B cell (primary cell): ENCODE measurements around the gene TCF7L1. TPM values are rescaled to one million over a fixed set of nuclear protein-coding genes. Genes with fewer than 3 reads are reported as not detected.

Source experiments
- ATAC-seq: fragments of 200-7000 bp; cut with Tn5 transposase; one replicate; pipeline ENCODE4 v1.10.0; 2021; ENCODE audit warnings: low read depth, mild to moderate bottlenecking, moderate number of reproducible peaks, moderate library complexity
- CTCF ChIA-PET: fragments of 350-600 bp; sonication (Branson Sonifier 250); formaldehyde crosslinking; loops from one replicate; lab custom pipeline; 2021; ENCODE audit warnings: antibody characterized with exemption, inconsistent platforms; lab: Charles Lee
- POLR2A ChIA-PET: fragments of 350-600 bp; sonication (Branson Sonifier 250); formaldehyde crosslinking; loops from one replicate; lab custom pipeline; 2021; ENCODE audit warnings: antibody characterized with exemption; lab: Charles Lee
- DNase-seq: peaks from one replicate; pipeline ENCODE4 v3.0.0; 2013
- H2AFZ ChIP-seq: 2 replicates; pipeline ENCODE4 v1.6.1; 2012; ENCODE audit warnings: mild to moderate bottlenecking, low read depth, low read length; ENCODE audit not compliant: insufficient read depth, poor library complexity, severe bottlenecking
- H3K27ac ChIP-seq, 2 donors: 1 replicate in 1 of 2; 2 replicates in 1 of 2; pipeline ENCODE4 v1.5.1; 2012 to 2013; ENCODE audit warnings: low read length in 2 of 2, mild to moderate bottlenecking in 2 of 2, moderate library complexity in 1 of 2
- H3K27me3 ChIP-seq, 4 experiments: fragments of 200-600 bp in 1 of 4; sonication (generic) in 1 of 4; replicated peaks in 1 of 4; 1 replicate in 2 of 4; 2 replicates in 2 of 4; pipeline versions ENCODE4 v1.6.1 to v1.7.0; 2013 to 2016; ENCODE audit warnings: low read length in 3 of 4, mild to moderate bottlenecking in 2 of 4, mixed read lengths in 1 of 4, moderate library complexity in 1 of 4; ENCODE audit not compliant: insufficient read depth in 4 of 4, control insufficient read depth in 3 of 4; ENCODE audit errors: control extremely low read depth in 1 of 4
- H3K36me3 ChIP-seq, 2 experiments: replicated peaks in 1 of 2; 1 replicate in 1 of 2; 2 replicates in 1 of 2; pipeline versions ENCODE4 v1.6.1 to v1.7.1; 2013; ENCODE audit warnings: low read length in 1 of 2; ENCODE audit not compliant: insufficient read depth in 2 of 2, control insufficient read depth in 1 of 2; ENCODE audit errors: control extremely low read depth in 1 of 2, extremely low read depth in 1 of 2
- H3K4me1 ChIP-seq, 2 donors: fragments of 200-600 bp in 1 of 2; sonication (generic) in 1 of 2; 1 replicate in 1 of 2; 2 replicates in 1 of 2; pipeline versions ENCODE4 v1.5.1 to v1.6.1; 2013 to 2017; ENCODE audit warnings: low read length in 2 of 2; ENCODE audit not compliant: control insufficient read depth in 2 of 2, insufficient read depth in 2 of 2
- H3K4me2 ChIP-seq: replicated peaks from 2 replicates; pipeline ENCODE3; 2012; ENCODE audit warnings: mild to moderate bottlenecking, low read depth, low read length; ENCODE audit not compliant: poor library complexity, severe bottlenecking
- H3K4me3 ChIP-seq, 5 experiments: fragments of 200-600 bp in 1 of 5; sonication (generic) in 1 of 5; 1 replicate in 3 of 5; 2 replicates in 2 of 5; pipeline versions ENCODE4 v1.5.1 to v1.7.0; 2011 to 2016; ENCODE audit warnings: low read length in 4 of 5, mild to moderate bottlenecking in 4 of 5, low read depth in 2 of 5, control low read depth in 1 of 5, moderate library complexity in 1 of 5; ENCODE audit not compliant: insufficient read depth in 1 of 5; ENCODE audit errors: control extremely low read depth in 1 of 5, extremely low read depth in 1 of 5
- H3K79me2 ChIP-seq: fragments of 200-600 bp; sonication (generic); one replicate; pipeline ENCODE4 v1.6.0; 2016; ENCODE audit warnings: low read length; ENCODE audit not compliant: control insufficient read depth, insufficient read depth
- H3K9ac ChIP-seq: fragments of 200-600 bp; sonication (generic); 2 replicates; pipeline ENCODE4 v1.6.1; 2017; ENCODE audit warnings: mild to moderate bottlenecking, low read length, moderate library complexity
- H3K9me3 ChIP-seq, 3 donors: one replicate each; pipeline versions ENCODE4 v1.6.1 to v1.7.1; 2013; ENCODE audit warnings: low read length in 2 of 3; ENCODE audit not compliant: control insufficient read depth in 2 of 3, insufficient read depth in 1 of 3; ENCODE audit errors: control extremely low read depth in 1 of 3
- H4K20me1 ChIP-seq: 2 replicates; pipeline ENCODE4 v1.6.0; 2012; ENCODE audit warnings: mild to moderate bottlenecking, low read length; ENCODE audit not compliant: insufficient read depth, control insufficient read depth, poor library complexity, severe bottlenecking
- H3K27ac Mint-ChIP-seq: one replicate; pipeline ENCODE4 v1.8.0; 2021; ENCODE audit warnings: mixed read lengths
- H3K27me3 Mint-ChIP-seq: one replicate; pipeline ENCODE4 v1.8.0; 2021; ENCODE audit warnings: mixed read lengths
- H3K4me1 Mint-ChIP-seq: one replicate; pipeline ENCODE4 v1.8.0; 2021; ENCODE audit warnings: mixed read lengths
- H3K4me3 Mint-ChIP-seq: one replicate; pipeline ENCODE4 v1.8.0; 2021; ENCODE audit warnings: mixed read lengths
- H3K9me3 Mint-ChIP-seq: one replicate; pipeline ENCODE4 v1.8.0; 2022; ENCODE audit warnings: mixed read lengths; ENCODE audit not compliant: insufficient read depth
- EZH2 ChIP-seq: IDR thresholded peaks from 2 replicates; pipeline ENCODE4 v1.6.1; 2012; ENCODE audit warnings: borderline replicate concordance, low read depth, mild to moderate bottlenecking, moderate library complexity, low read length; ENCODE audit not compliant: insufficient read depth, poor library complexity, severe bottlenecking
- WGBS: methylation state at CpG from one replicate; pipeline ENCODE4 v1.1.5; 2013; ENCODE audit warnings: missing lambda C conversion rate; ENCODE audit not compliant: insufficient coverage; 5-methylcytosine and 5-hydroxymethylcytosine counted together
- intact Hi-C: fragments of 100-400 bp; cut with micrococcal nuclease; formaldehyde crosslinking; loops from one replicate; pipeline ENCODE4 v1.10.0; 2022
- polyA plus RNA-seq: library from polyadenylated mRNA; depleted of rRNA; stranded (reverse); fragments of >200 nt; gene quantifications from 2 replicates; pipeline ENCODE4 v1.2.3, GENCODE V29; 2012
- total RNA-seq, 2 donors: library from RNA; stranded (reverse); fragments of 120-200 nt in 1 of 2; gene quantifications; 1 replicate in 1 of 2; 2 replicates in 1 of 2; pipeline versions ENCODE4 v1.2.3 to v1.2.4, GENCODE V29; 2013 to 2022
- TF ChIP-seq, protein P1 (sequence below): fragments of 200-600 bp; IDR thresholded peaks from one replicate; pipeline ENCODE4 v1.8.0; 2022; ENCODE audit warnings: antibody characterized with exemption, mild to moderate bottlenecking

The TCF7L1 gene
- total and polyA plus RNA-seq, 2 donors (not counting 1 experiment from before 2014, with no cell fraction given) = 0.67 to 0.81 TPM

DNA sequence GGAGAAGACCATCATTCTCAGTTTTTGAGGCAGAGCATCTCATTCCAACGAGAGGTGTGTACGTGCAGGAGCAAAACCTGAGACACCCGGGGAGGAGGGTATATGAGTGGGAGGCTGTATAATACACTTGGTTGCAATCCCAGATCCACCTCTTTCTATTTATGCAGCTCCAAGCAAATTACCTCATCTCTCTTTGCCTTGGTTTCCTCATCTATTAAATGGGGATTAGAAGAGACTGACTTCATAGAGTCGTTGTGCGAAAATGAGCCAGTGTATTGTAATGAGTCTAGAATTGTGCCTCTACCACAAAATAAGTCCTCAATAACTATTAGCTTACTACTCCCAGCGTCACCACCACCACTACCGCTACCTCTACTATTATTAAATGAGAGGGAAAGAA, 154.5 kb downstream of the TCF7L1 start:
- TF ChIP-seq EZH2 = no peak
- TF ChIP-seq, protein P1, sequence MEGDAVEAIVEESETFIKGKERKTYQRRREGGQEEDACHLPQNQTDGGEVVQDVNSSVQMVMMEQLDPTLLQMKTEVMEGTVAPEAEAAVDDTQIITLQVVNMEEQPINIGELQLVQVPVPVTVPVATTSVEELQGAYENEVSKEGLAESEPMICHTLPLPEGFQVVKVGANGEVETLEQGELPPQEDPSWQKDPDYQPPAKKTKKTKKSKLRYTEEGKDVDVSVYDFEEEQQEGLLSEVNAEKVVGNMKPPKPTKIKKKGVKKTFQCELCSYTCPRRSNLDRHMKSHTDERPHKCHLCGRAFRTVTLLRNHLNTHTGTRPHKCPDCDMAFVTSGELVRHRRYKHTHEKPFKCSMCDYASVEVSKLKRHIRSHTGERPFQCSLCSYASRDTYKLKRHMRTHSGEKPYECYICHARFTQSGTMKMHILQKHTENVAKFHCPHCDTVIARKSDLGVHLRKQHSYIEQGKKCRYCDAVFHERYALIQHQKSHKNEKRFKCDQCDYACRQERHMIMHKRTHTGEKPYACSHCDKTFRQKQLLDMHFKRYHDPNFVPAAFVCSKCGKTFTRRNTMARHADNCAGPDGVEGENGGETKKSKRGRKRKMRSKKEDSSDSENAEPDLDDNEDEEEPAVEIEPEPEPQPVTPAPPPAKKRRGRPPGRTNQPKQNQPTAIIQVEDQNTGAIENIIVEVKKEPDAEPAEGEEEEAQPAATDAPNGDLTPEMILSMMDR = no peak
- no peaks in the 10 kb centered on the region for H3K9me3 Mint-ChIP-seq
- Histone ChIP-seq H3K9me3 (peaks cover 0 to 3% (median 3%) of the 10 kb centered on the region in 3 donors), H4K20me1 (no peaks in the 10 kb centered on the region), H3K27ac (no peak overlapping the region), H2AFZ (no peak overlapping the region), H3K4me3 (no peak overlapping the region), H3K9ac (no peak overlapping the region), H3K27me3 (no peaks in the 10 kb centered on the region), H3K4me1 (no peaks in the 10 kb centered on the region), H3K36me3 (no peaks in the 10 kb centered on the region), H3K4me2 (no peak overlapping the region), H3K79me2 (no peaks in the 10 kb centered on the region)
- ATAC-seq (no peak), DNase-seq (no peak)
- CTCF ChIA-PET = interaction anchor here (0.7 to 5.3 kb wide), 10 partner anchors 8 to 368 kb away, joined by 3 to 27 read pairs (median 4); no protein-coding TSS in a partner anchor
- no CpG with 5 or more reads among the region's 7 CpGs for WGBS
- POLR2A ChIA-PET = no interaction called here
- peaks cover 8% of the 10 kb centered on the region for H3K27me3 Mint-ChIP-seq
- intact Hi-C loops = loop anchor here (5.0 to 10.0 kb wide), 2 partner anchors 153 to 415 kb away; partner anchors contain the start of gene TCF7L1
- peaks cover 9% of the 10 kb centered on the region for H3K4me1 Mint-ChIP-seq
- no peak overlapping the region for H3K27ac Mint-ChIP-seq
- no peak overlapping the region for H3K4me3 Mint-ChIP-seq

DNA sequence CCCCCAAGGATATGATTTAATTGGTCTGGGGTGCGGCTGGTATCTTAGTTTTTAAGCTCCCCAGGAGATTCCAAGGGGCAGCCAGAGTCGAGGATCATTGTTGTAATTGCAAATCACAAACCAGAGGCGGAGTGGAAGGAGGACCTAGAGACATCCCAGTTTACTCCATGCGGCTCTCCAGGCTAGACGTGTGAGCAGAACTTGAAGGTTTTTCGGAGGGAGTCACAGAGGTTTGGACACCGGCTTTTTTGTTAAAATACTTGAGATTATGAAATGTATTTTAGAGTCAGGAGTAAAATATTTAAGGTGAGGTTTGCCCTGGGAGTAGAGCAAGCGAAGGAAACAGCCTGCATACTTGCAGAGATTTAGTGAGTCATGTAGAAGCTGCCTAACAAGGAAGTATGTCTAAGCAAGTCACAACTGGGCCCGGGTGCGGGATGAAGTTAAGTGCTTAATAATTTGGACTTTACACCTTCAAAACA, 155.1 kb downstream of the TCF7L1 start:
- ChIA-PET POLR2A (no interaction called here), CTCF (interaction anchor here (0.5 to 3.7 kb wide), 7 partner anchors 10 to 369 kb away, joined by 3 to 15 read pairs (median 4); no protein-coding TSS in a partner anchor)
- WGBS = 92% methylated on average over 8 of the region's 10 CpGs
- DNase-seq = no peak
- no peaks in the 10 kb centered on the region for H3K9me3 Mint-ChIP-seq
- Histone ChIP-seq H4K20me1 (no peaks in the 10 kb centered on the region), H2AFZ (no peak overlapping the region), H3K9me3 (peaks cover 0 to 3% (median 3%) of the 10 kb centered on the region in 3 donors), H3K27ac (no peak overlapping the region), H3K4me1 (no peaks in the 10 kb centered on the region), H3K27me3 (no peaks in the 10 kb centered on the region), H3K9ac (no peak overlapping the region), H3K4me2 (no peak overlapping the region), H3K36me3 (no peaks in the 10 kb centered on the region), H3K79me2 (no peaks in the 10 kb centered on the region), H3K4me3 (no peak overlapping the region)
- H3K4me3 Mint-ChIP-seq = no peak overlapping the region
- intact Hi-C loops = loop anchor here (5.0 to 10.0 kb wide), 2 partner anchors 153 to 416 kb away; partner anchors contain the start of gene TCF7L1
- H3K4me1 Mint-ChIP-seq = peaks cover 9% of the 10 kb centered on the region
- no peak overlapping the region for H3K27ac Mint-ChIP-seq
- H3K27me3 Mint-ChIP-seq = peaks cover 8% of the 10 kb centered on the region
- no peak for ATAC-seq
- no peak for TF ChIP-seq EZH2
- TF ChIP-seq, protein P1 = no peak
